GM21390 (cell line): ENCODE measurements around the gene PSME2.

Source experiments
- ATAC-seq: cut with Tn5 transposase; IDR thresholded peaks from one replicate; pipeline ENCODE4 v1.9.1; 2021; ENCODE audit not compliant: unreplicated experiment

Gene PSME2

GRCh38 chr14:24136684-24137528, 9.5 kb downstream of the PSME2 start:
- no peak for ATAC-seq

GRCh38 chr14:24135834-24136683, 10.4 kb downstream of the PSME2 start, which contains the start of gene PSME1:
Gene PSME1 (plus strand): TSS chr14:24136194. CDS start chr14:24136263, 69 bp downstream.
- ATAC-seq = peak; percentile 73

- no peak for ATAC-seq
Observed at GRCh38 chr14:24135584-24135833, 10.9 kb downstream of the PSME2 start.

GRCh38 chr14:24133735-24134134, 12.7 kb downstream of the PSME2 start:
- no peak for ATAC-seq

- ATAC-seq = no peak
Observed at GRCh38 chr14:24132976-24133375, 13.4 kb downstream of the PSME2 start.

GRCh38 chr14:24132061-24132685, 14.2 kb downstream of the PSME2 start:
- ATAC-seq = no peak

GRCh38 chr14:24131549-24131966, 14.9 kb downstream of the PSME2 start:
- ATAC-seq = no peak

- no peak for ATAC-seq
Observed at GRCh38 chr14:24130717-24131548, 15.5 kb downstream of the PSME2 start.

GRCh38 chr14:24130380-24130716, 16.1 kb downstream of the PSME2 start, which contains the start of gene FITM1:
Gene FITM1 (plus strand): TSS chr14:24130659. CDS start chr14:24131564, 905 bp downstream.
- ATAC-seq = no peak

- no peak for ATAC-seq
Observed at GRCh38 chr14:24129410-24129998, 16.9 kb downstream of the PSME2 start.

GRCh38 chr14:24127673-24128072, 18.7 kb downstream of the PSME2 start:
- no peak for ATAC-seq

GRCh38 chr14:24126939-24127338, 19.5 kb downstream of the PSME2 start:
- ATAC-seq = no peak

- ATAC-seq = no peak
Observed at GRCh38 chr14:24123424-24124417, 22.7 kb downstream of the PSME2 start.

GRCh38 chr14:24122898-24123297, 23.5 kb downstream of the PSME2 start:
- no peak for ATAC-seq

- no peak for ATAC-seq
Observed at GRCh38 chr14:24122416-24122815, 24.0 kb downstream of the PSME2 start.

- no peak for ATAC-seq
Observed at GRCh38 chr14:24121210-24121609, 25.2 kb downstream of the PSME2 start.

- ATAC-seq = no peak
Observed at GRCh38 chr14:24119691-24120090, 26.7 kb downstream of the PSME2 start.

GRCh38 chr14:24117179-24117578, 29.2 kb downstream of the PSME2 start:
- ATAC-seq = no peak

- no peak for ATAC-seq
Observed at GRCh38 chr14:24116128-24116814, 30.1 kb downstream of the PSME2 start.
